Neural cell (in vitro differentiated cells): ENCODE results near the gene PSEN2. TPM values are rescaled to one million over a fixed set of nuclear protein-coding genes. Genes with fewer than 3 reads are reported as not detected.

ENCODE experiments used
- H2AFZ ChIP-seq: fragments of 200-600, 300-800 bp; sonication (generic), shearing (Covaris generic); 2 replicates; pipeline ENCODE4 v1.6.0; 2014; ENCODE audit warnings: low read depth, mild to moderate bottlenecking, antibody characterized with exemption, low read length, moderate library complexity
- H3F3A ChIP-seq: fragments of 200-600 bp; shearing (Covaris generic); 2 replicates; pipeline ENCODE4 v1.6.1; 2016; ENCODE audit warnings: mild to moderate bottlenecking, moderate library complexity, mixed read lengths, antibody characterized with exemption, low read length; ENCODE audit not compliant: insufficient read depth, poor library complexity, severe bottlenecking
- H3K27ac ChIP-seq: fragments of 200-600, 300-800 bp; sonication (generic), shearing (Covaris generic); 2 replicates; pipeline ENCODE4 v1.5.1; 2014; ENCODE audit warnings: mild to moderate bottlenecking, low read length, moderate library complexity
- H3K27me3 ChIP-seq: fragments of 300-800, 200-600 bp; sonication (generic), shearing (Covaris generic); 2 replicates; pipeline ENCODE4 v1.6.0; 2014; ENCODE audit warnings: mild to moderate bottlenecking, low read depth, low read length, moderate library complexity; ENCODE audit not compliant: insufficient read depth
- H3K36me3 ChIP-seq: fragments of 300-800, 200-600 bp; sonication (generic), shearing (Covaris generic); 2 replicates; pipeline ENCODE4 v1.5.1; 2014; ENCODE audit warnings: mild to moderate bottlenecking, antibody characterized with exemption, low read length, moderate library complexity; ENCODE audit not compliant: insufficient read depth
- H3K4me2 ChIP-seq: fragments of 300-800, 200-600 bp; sonication (generic), shearing (Covaris generic); 2 replicates; pipeline ENCODE4 v1.6.0; 2014; ENCODE audit warnings: mild to moderate bottlenecking, low read length
- H3K4me3 ChIP-seq: fragments of 300-800, 200-600 bp; sonication (generic), shearing (Covaris generic); 2 replicates; pipeline ENCODE4 v1.5.1; 2014; ENCODE audit warnings: mild to moderate bottlenecking, low read length, moderate library complexity
- H3K79me2 ChIP-seq: fragments of 200-600 bp; shearing (Covaris generic); replicated peaks from 2 replicates; pipeline ENCODE4 v1.6.0; 2014; ENCODE audit warnings: mild to moderate bottlenecking, low read length, moderate library complexity; ENCODE audit not compliant: insufficient read depth
- H3K9ac ChIP-seq: fragments of 300-800, 200-600 bp; sonication (generic), shearing (Covaris generic); 2 replicates; pipeline ENCODE4 v1.6.1; 2016; ENCODE audit warnings: mild to moderate bottlenecking, low read length, mixed read lengths
- H3K9me2 ChIP-seq: fragments of 200-600 bp; shearing (Covaris generic); 2 replicates; pipeline ENCODE4 v1.6.1; 2016; ENCODE audit warnings: mild to moderate bottlenecking, low read length, mixed read lengths; ENCODE audit not compliant: insufficient read depth
- H3K9me3 ChIP-seq: fragments of 200-600, 300-800 bp; sonication (generic), shearing (Covaris generic); 2 replicates; pipeline ENCODE4 v1.6.1; 2016; ENCODE audit warnings: mild to moderate bottlenecking, mixed run types, low read length, moderate library complexity, mixed read lengths
- H4K20me1 ChIP-seq: fragments of 200-600 bp; shearing (Covaris generic); 2 replicates; pipeline ENCODE4 v1.6.1; 2016; ENCODE audit warnings: mild to moderate bottlenecking, mixed run types; ENCODE audit not compliant: insufficient read depth
- EP300 ChIP-seq: fragments of 450-650 bp; conservative IDR thresholded peaks from 2 replicates; pipeline ENCODE4 v1.6.1; 2014; ENCODE audit warnings: antibody characterized with exemption, mild to moderate bottlenecking, moderate library complexity; ENCODE audit not compliant: poor library complexity, severe bottlenecking
- MXI1 ChIP-seq: fragments of 450-650 bp; conservative IDR thresholded peaks from 2 replicates; pipeline ENCODE4 v1.6.1; 2014; ENCODE audit warnings: antibody characterized with exemption, mild to moderate bottlenecking; ENCODE audit not compliant: poor library complexity, severe bottlenecking
- POLR2AphosphoS5 ChIP-seq: IDR thresholded peaks from 2 replicates; pipeline ENCODE4 v1.6.1; 2012
- RAD21 ChIP-seq: fragments of 450-650 bp; conservative IDR thresholded peaks from 2 replicates; pipeline ENCODE4 v1.6.1; 2014; ENCODE audit warnings: antibody characterized with exemption, mild to moderate bottlenecking, moderate library complexity
- SMC3 ChIP-seq: fragments of 450-650 bp; conservative IDR thresholded peaks from 2 replicates; pipeline ENCODE4 v1.6.1; 2014; ENCODE audit warnings: antibody characterized with exemption, mild to moderate bottlenecking, moderate library complexity; ENCODE audit not compliant: poor library complexity
- TAF1 ChIP-seq: IDR thresholded peaks from 2 replicates; pipeline ENCODE4 v1.6.1; 2012; ENCODE audit warnings: low read depth
- polyA plus RNA-seq: library from polyadenylated mRNA; depleted of rRNA; stranded (reverse); fragments of >200 nt; gene quantifications from 2 replicates; pipeline ENCODE4 v1.2.3, GENCODE V29; 2014
- TF ChIP-seq, protein P1 (sequence below): IDR thresholded peaks from 2 replicates; pipeline ENCODE4 v1.6.1; 2012; ENCODE audit warnings: borderline replicate concordance
- TF ChIP-seq, protein P2 (sequence below): fragments of 450-650 bp; IDR thresholded peaks from 2 replicates; pipeline ENCODE4 v1.5.1; 2014; ENCODE audit warnings: antibody characterized with exemption, mild to moderate bottlenecking, moderate library complexity; ENCODE audit not compliant: poor library complexity, severe bottlenecking

PSEN2 gene
- polyA plus RNA-seq, 1 donor from 2014 or later, result 12.9 TPM

DNA sequence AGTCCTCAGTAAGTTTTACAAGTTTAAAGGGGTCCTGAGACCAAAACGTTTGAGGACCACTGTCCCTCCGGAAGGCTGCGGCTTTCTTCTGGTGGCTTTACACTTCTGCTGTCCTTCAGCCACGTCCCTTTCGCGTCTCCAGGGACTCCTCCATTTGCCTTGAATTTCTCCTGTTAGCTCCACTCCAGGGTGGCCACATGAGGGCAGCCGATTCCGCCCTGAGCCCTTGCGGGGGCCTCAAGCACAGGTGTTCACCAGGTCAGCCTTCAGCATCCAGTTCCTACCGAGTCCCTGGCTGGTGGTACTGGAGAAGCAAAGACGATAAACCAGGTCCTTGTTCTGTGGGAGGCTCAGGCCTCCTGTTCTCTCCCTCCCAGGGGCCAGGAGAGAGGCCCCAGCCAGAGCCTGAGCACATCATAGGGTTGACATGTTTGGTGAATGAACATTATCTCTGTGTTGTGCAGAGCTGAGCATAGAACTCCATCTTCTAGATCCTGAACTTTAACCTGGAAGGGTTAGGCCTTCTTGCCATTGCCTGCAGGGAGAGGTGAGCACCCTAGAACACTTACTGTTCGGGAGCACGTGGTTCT lies 42.3 kb downstream of the PSEN2 start:
- Histone ChIP-seq H3F3A (no peaks in the 10 kb centered on the region), H3K4me2 (no peak overlapping the region), H3K27ac (no peak overlapping the region), H3K36me3 (no peaks in the 10 kb centered on the region), H3K4me3 (no peak overlapping the region), H4K20me1 (no peaks in the 10 kb centered on the region), H3K27me3 (no peaks in the 10 kb centered on the region), H3K9ac (no peak overlapping the region), H3K79me2 (no peaks in the 10 kb centered on the region), H3K9me3 (no peaks in the 10 kb centered on the region), H2AFZ (no peak overlapping the region), H3K9me2 (no peaks in the 10 kb centered on the region)
- TF ChIP-seq, protein P1, sequence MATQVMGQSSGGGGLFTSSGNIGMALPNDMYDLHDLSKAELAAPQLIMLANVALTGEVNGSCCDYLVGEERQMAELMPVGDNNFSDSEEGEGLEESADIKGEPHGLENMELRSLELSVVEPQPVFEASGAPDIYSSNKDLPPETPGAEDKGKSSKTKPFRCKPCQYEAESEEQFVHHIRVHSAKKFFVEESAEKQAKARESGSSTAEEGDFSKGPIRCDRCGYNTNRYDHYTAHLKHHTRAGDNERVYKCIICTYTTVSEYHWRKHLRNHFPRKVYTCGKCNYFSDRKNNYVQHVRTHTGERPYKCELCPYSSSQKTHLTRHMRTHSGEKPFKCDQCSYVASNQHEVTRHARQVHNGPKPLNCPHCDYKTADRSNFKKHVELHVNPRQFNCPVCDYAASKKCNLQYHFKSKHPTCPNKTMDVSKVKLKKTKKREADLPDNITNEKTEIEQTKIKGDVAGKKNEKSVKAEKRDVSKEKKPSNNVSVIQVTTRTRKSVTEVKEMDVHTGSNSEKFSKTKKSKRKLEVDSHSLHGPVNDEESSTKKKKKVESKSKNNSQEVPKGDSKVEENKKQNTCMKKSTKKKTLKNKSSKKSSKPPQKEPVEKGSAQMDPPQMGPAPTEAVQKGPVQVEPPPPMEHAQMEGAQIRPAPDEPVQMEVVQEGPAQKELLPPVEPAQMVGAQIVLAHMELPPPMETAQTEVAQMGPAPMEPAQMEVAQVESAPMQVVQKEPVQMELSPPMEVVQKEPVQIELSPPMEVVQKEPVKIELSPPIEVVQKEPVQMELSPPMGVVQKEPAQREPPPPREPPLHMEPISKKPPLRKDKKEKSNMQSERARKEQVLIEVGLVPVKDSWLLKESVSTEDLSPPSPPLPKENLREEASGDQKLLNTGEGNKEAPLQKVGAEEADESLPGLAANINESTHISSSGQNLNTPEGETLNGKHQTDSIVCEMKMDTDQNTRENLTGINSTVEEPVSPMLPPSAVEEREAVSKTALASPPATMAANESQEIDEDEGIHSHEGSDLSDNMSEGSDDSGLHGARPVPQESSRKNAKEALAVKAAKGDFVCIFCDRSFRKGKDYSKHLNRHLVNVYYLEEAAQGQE, result no peak
- no peak for TF ChIP-seq SMC3
- TF ChIP-seq, protein P2, sequence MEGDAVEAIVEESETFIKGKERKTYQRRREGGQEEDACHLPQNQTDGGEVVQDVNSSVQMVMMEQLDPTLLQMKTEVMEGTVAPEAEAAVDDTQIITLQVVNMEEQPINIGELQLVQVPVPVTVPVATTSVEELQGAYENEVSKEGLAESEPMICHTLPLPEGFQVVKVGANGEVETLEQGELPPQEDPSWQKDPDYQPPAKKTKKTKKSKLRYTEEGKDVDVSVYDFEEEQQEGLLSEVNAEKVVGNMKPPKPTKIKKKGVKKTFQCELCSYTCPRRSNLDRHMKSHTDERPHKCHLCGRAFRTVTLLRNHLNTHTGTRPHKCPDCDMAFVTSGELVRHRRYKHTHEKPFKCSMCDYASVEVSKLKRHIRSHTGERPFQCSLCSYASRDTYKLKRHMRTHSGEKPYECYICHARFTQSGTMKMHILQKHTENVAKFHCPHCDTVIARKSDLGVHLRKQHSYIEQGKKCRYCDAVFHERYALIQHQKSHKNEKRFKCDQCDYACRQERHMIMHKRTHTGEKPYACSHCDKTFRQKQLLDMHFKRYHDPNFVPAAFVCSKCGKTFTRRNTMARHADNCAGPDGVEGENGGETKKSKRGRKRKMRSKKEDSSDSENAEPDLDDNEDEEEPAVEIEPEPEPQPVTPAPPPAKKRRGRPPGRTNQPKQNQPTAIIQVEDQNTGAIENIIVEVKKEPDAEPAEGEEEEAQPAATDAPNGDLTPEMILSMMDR, result no peak
- TF ChIP-seq POLR2AphosphoS5, result no peak
- no peak for TF ChIP-seq RAD21
- TF ChIP-seq MXI1, result no peak
- no peak for TF ChIP-seq EP300

DNA sequence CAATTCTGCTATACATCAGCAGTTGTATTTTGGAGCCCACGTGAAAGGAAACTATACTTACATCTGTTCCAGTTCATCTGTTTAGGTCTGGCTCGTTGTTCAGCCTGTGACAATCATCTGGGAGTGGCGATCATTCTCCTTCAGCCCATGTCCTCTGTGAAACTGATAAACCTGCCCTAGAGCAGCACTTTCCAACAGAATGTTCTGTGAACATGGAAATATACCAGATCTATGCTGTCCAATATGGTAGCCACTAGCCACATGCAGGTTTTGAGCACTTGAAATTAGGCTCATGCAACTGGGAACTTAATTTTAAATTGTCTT lies 45.2 kb downstream of the PSEN2 start:
- no peaks in the 10 kb centered on the region for H3F3A ChIP-seq
- H3K9me3 ChIP-seq, result no peaks in the 10 kb centered on the region
- no peaks in the 10 kb centered on the region for H3K9me2 ChIP-seq
- H4K20me1 ChIP-seq, result no peaks in the 10 kb centered on the region
- H3K4me2 ChIP-seq, result no peak overlapping the region
- TF ChIP-seq EP300 (no peak), TAF1 (no peak), POLR2AphosphoS5 (no peak), SMC3 (no peak)
- TF ChIP-seq, protein P1, result no peak
- no peak overlapping the region for H2AFZ ChIP-seq
- no peaks in the 10 kb centered on the region for H3K27me3 ChIP-seq
- H3K36me3 ChIP-seq, result no peaks in the 10 kb centered on the region
- H3K4me3 ChIP-seq, result no peak overlapping the region
- H3K9ac ChIP-seq, result no peak overlapping the region
- no peaks in the 10 kb centered on the region for H3K79me2 ChIP-seq
- H3K27ac ChIP-seq, result no peak overlapping the region
